ENCODE data around the gene MRPL36.
"Not testable (repeated sequence)": the region's sequence is repeated elsewhere in the genome, so short reads cannot be mapped to it uniquely, and the experiment has no call there.

The MRPL36 gene

GRCh38 chr5:1809416-1810035 is 9.9 kb upstream of the MRPL36 start:
- H3K27me3 Mint-ChIP-seq = no peaks in the 10 kb centered on the region
- no peaks in the 10 kb centered on the region for H3K9me3 Mint-ChIP-seq
- peaks cover 15% of the 10 kb centered on the region for H3K4me1 Mint-ChIP-seq (ENCODE audit: low read depth)
- H3K36me3 Mint-ChIP-seq (ENCODE audit: low read depth) = peaks cover 72% of the 10 kb centered on the region
- H3K27ac Mint-ChIP-seq = no peak overlapping the region
- H3K4me3 Mint-ChIP-seq = no peak overlapping the region

- Mint-ChIP-seq H3K4me3 (no peak overlapping the region), H3K27ac (no peak overlapping the region), H3K4me1 (ENCODE audit: low read depth) (peaks cover 22% of the 10 kb centered on the region), H3K36me3 (ENCODE audit: low read depth) (peaks cover 72% of the 10 kb centered on the region), H3K9me3 (no peaks in the 10 kb centered on the region), H3K27me3 (no peaks in the 10 kb centered on the region)
These were observed 8.8 kb upstream of the MRPL36 start for GRCh38 chr5:1808439-1808838.

GRCh38 chr5:1807451-1808185 is 8.0 kb upstream of the MRPL36 start:
- no peaks in the 10 kb centered on the region for H3K9me3 Mint-ChIP-seq
- H3K4me3 Mint-ChIP-seq = no peak overlapping the region
- peaks cover 30% of the 10 kb centered on the region for H3K4me1 Mint-ChIP-seq (ENCODE audit: low read depth)
- peaks cover 75% of the 10 kb centered on the region for H3K36me3 Mint-ChIP-seq (ENCODE audit: low read depth)
- H3K27me3 Mint-ChIP-seq = no peaks in the 10 kb centered on the region
- peak overlapping the region; percentile 28 for H3K27ac Mint-ChIP-seq

- no peak overlapping the region for H3K4me3 Mint-ChIP-seq
- H3K27ac Mint-ChIP-seq = no peak overlapping the region
- H3K27me3 Mint-ChIP-seq = no peaks in the 10 kb centered on the region
- H3K4me1 Mint-ChIP-seq (ENCODE audit: low read depth) = peaks cover 37% of the 10 kb centered on the region
- H3K36me3 Mint-ChIP-seq (ENCODE audit: low read depth) = peaks cover 75% of the 10 kb centered on the region
- no peaks in the 10 kb centered on the region for H3K9me3 Mint-ChIP-seq
These were observed 7.3 kb upstream of the MRPL36 start for GRCh38 chr5:1806974-1807373.

- H3K27ac Mint-ChIP-seq = no peak overlapping the region
These were observed 6.6 kb upstream of the MRPL36 start for GRCh38 chr5:1806199-1806598.

GRCh38 chr5:1805736-1806135 is 6.1 kb upstream of the MRPL36 start:
- peaks cover 37% of the 10 kb centered on the region for H3K4me1 Mint-ChIP-seq (ENCODE audit: low read depth)
- no peak overlapping the region for H3K27ac Mint-ChIP-seq
- H3K9me3 Mint-ChIP-seq = no peaks in the 10 kb centered on the region
- H3K36me3 Mint-ChIP-seq (ENCODE audit: low read depth) = peaks cover 66% of the 10 kb centered on the region
- no peak overlapping the region for H3K4me3 Mint-ChIP-seq
- H3K27me3 Mint-ChIP-seq = no peaks in the 10 kb centered on the region

More at GRCh38 chr5:1806199-1806598, 6.6 kb upstream of the MRPL36 start:
- H3K36me3 Mint-ChIP-seq (ENCODE audit: low read depth) = peaks cover 70% of the 10 kb centered on the region
- H3K27me3 Mint-ChIP-seq = no peaks in the 10 kb centered on the region
- H3K4me1 Mint-ChIP-seq (ENCODE audit: low read depth) = peaks cover 37% of the 10 kb centered on the region
- no peak overlapping the region for H3K4me3 Mint-ChIP-seq
- no peaks in the 10 kb centered on the region for H3K9me3 Mint-ChIP-seq

GRCh38 chr5:1805326-1805725 is 5.7 kb upstream of the MRPL36 start:
- Mint-ChIP-seq H3K27ac (no peak overlapping the region), H3K27me3 (no peaks in the 10 kb centered on the region), H3K36me3 (ENCODE audit: low read depth) (peaks cover 65% of the 10 kb centered on the region), H3K9me3 (no peaks in the 10 kb centered on the region), H3K4me1 (ENCODE audit: low read depth) (peaks cover 37% of the 10 kb centered on the region), H3K4me3 (no peak overlapping the region)

GRCh38 chr5:1804001-1804690 is 4.5 kb upstream of the MRPL36 start:
- Mint-ChIP-seq H3K4me3 (peak overlapping the region; percentile 95), H3K27me3 (no peaks in the 10 kb centered on the region), H3K4me1 (ENCODE audit: low read depth) (peaks cover 42% of the 10 kb centered on the region), H3K27ac (no peak overlapping the region), H3K9me3 (no peaks in the 10 kb centered on the region), H3K36me3 (ENCODE audit: low read depth) (peaks cover 55% of the 10 kb centered on the region)

GRCh38 chr5:1803192-1803591 is 3.6 kb upstream of the MRPL36 start:
- Mint-ChIP-seq H3K4me1 (ENCODE audit: low read depth) (peaks cover 50% of the 10 kb centered on the region), H3K36me3 (ENCODE audit: low read depth) (peaks cover 52% of the 10 kb centered on the region), H3K9me3 (no peaks in the 10 kb centered on the region), H3K4me3 (peak overlapping the region; percentile 95), H3K27me3 (no peaks in the 10 kb centered on the region), H3K27ac (peak overlapping the region; percentile 78)

GRCh38 chr5:1801967-1802295 is 2.3 kb upstream of the MRPL36 start:
- peak overlapping the region; percentile 94 for H3K27ac Mint-ChIP-seq
- H3K27me3 Mint-ChIP-seq = no peaks in the 10 kb centered on the region
- peak overlapping the region; percentile 95 for H3K4me3 Mint-ChIP-seq
- peaks cover 52% of the 10 kb centered on the region for H3K36me3 Mint-ChIP-seq (ENCODE audit: low read depth)
- H3K9me3 Mint-ChIP-seq = no peaks in the 10 kb centered on the region
- H3K4me1 Mint-ChIP-seq (ENCODE audit: low read depth) = peaks cover 55% of the 10 kb centered on the region

GRCh38 chr5:1801222-1801966 is 1.8 kb upstream of the MRPL36 start, which contains the start of gene NDUFS6:
Gene NDUFS6 (plus strand): TSS chr5:1801407. CDS start chr5:1801418, 11 bp downstream.
- Mint-ChIP-seq H3K9me3 (no peaks in the 10 kb centered on the region), H3K36me3 (ENCODE audit: low read depth) (peaks cover 47% of the 10 kb centered on the region), H3K4me3 (peak within 1 kb of the TSS; percentile 95), H3K4me1 (ENCODE audit: low read depth) (peaks cover 55% of the 10 kb centered on the region), H3K27ac (peak within 1 kb of the TSS; percentile 94), H3K27me3 (no peaks in the 10 kb centered on the region)

GRCh38 chr5:1800472-1801221 is 1.0 kb upstream of the MRPL36 start:
- Mint-ChIP-seq H3K36me3 (ENCODE audit: low read depth) (peaks cover 48% of the 10 kb centered on the region), H3K27ac (peak overlapping the region; percentile 94), H3K27me3 (no peaks in the 10 kb centered on the region), H3K9me3 (no peaks in the 10 kb centered on the region), H3K4me3 (peak overlapping the region; percentile 95), H3K4me1 (ENCODE audit: low read depth) (peaks cover 56% of the 10 kb centered on the region)

GRCh38 chr5:1799110-1799601 is 481 bp downstream of the MRPL36 start:
- H3K9me3 Mint-ChIP-seq = no peaks in the 10 kb centered on the region
- H3K27ac Mint-ChIP-seq = peak overlapping the region; percentile 85
- no peaks in the 10 kb centered on the region for H3K27me3 Mint-ChIP-seq
- H3K36me3 Mint-ChIP-seq (ENCODE audit: low read depth) = peaks cover 47% of the 10 kb centered on the region
- H3K4me3 Mint-ChIP-seq = peak overlapping the region; percentile 95
- H3K4me1 Mint-ChIP-seq (ENCODE audit: low read depth) = peaks cover 70% of the 10 kb centered on the region

GRCh38 chr5:1798589-1798988 is 1.0 kb downstream of the MRPL36 start:
- not testable (repeated sequence) for H3K9me3 Mint-ChIP-seq, H3K27me3 Mint-ChIP-seq
- H3K4me1 Mint-ChIP-seq (ENCODE audit: low read depth) = peaks cover 70% of the 10 kb centered on the region
- H3K36me3 Mint-ChIP-seq (ENCODE audit: low read depth) = peaks cover 41% of the 10 kb centered on the region
- H3K4me3 Mint-ChIP-seq = peak overlapping the region; percentile 95
- peak overlapping the region; percentile 85 for H3K27ac Mint-ChIP-seq
